H1 (cell line): ENCODE data around the gene GRP. TPM values are rescaled to one million over a fixed set of nuclear protein-coding genes. Genes with fewer than 3 reads are reported as not detected.

Experiments
- CTCF ChIA-PET: fragments of 300-600 bp; sonication (Branson Sonifier 250); formaldehyde crosslinking; loops from one replicate; lab custom pipeline; 2021; ENCODE audit not compliant: partially characterized antibody; lab: Charles Lee
- POLR2A ChIA-PET: fragments of 300-600 bp; sonication (Branson Sonifier 250); formaldehyde crosslinking; loops from one replicate; lab custom pipeline; 2021; ENCODE audit warnings: inconsistent platforms; ENCODE audit not compliant: partially characterized antibody; lab: Charles Lee
- DNase-seq, 2 experiments: peaks; one replicate each; pipeline versions ENCODE4 v3.0.0 to v3.0.0-alpha.2; 2010 to 2022; ENCODE audit warnings: low spot score in 2 of 2, low read depth in 1 of 2, mixed read lengths in 1 of 2
- FAIRE-seq: peaks from 2 replicates; lab custom pipeline; 2011; peaks lifted over from hg19 to GRCh38; lab: Jason Lieb, UNC
- H2AFZ ChIP-seq: 2 replicates; pipeline ENCODE4 v1.8.1; 2012; ENCODE audit warnings: low read length, inconsistent platforms
- H2AK5ac ChIP-seq: 2 replicates; pipeline ENCODE4 v1.6.1; 2013; ENCODE audit warnings: low read depth, low read length
- H2BK120ac ChIP-seq: replicated peaks from 2 replicates; pipeline ENCODE3; 2013; ENCODE audit warnings: low read depth, low read length, inconsistent platforms
- H2BK12ac ChIP-seq: 2 replicates; pipeline ENCODE4 v1.6.1; 2013; ENCODE audit warnings: low read depth, low read length
- H2BK15ac ChIP-seq: 2 replicates; pipeline ENCODE4 v1.6.1; 2013; ENCODE audit warnings: low read length
- H2BK20ac ChIP-seq: 2 replicates; pipeline ENCODE4 v1.6.1; 2013; ENCODE audit warnings: low read length
- H2BK5ac ChIP-seq: 2 replicates; pipeline ENCODE4 v1.6.1; 2013; ENCODE audit warnings: low read depth, low read length
- H3K14ac ChIP-seq: 2 replicates; pipeline ENCODE4 v1.6.1; 2013; ENCODE audit warnings: inconsistent platforms; ENCODE audit not compliant: insufficient read length
- H3K18ac ChIP-seq: 2 replicates; pipeline ENCODE4 v1.6.1; 2013; ENCODE audit warnings: low read length; ENCODE audit errors: extremely low read depth
- H3K23ac ChIP-seq: 2 replicates; pipeline ENCODE4 v1.6.1; 2013; ENCODE audit warnings: inconsistent platforms; ENCODE audit not compliant: insufficient read length
- H3K23me2 ChIP-seq: 2 replicates; pipeline ENCODE4 v1.6.1; 2013; ENCODE audit warnings: low read depth, low read length
- H3K27ac ChIP-seq: 2 replicates; pipeline ENCODE4 v1.6.1; 2011; ENCODE audit warnings: low read depth, low read length, inconsistent platforms
- H3K27me3 ChIP-seq, 4 experiments: replicated peaks in 1 of 4; 1 replicate in 1 of 4; 2 replicates in 3 of 4; pipeline versions ENCODE4 v1.6.1 to v1.8.1; 2011 to 2013; ENCODE audit warnings: low read length in 3 of 4, mild to moderate bottlenecking in 3 of 4, inconsistent platforms in 2 of 4, mixed read lengths in 2 of 4, moderate library complexity in 1 of 4; ENCODE audit not compliant: control insufficient read depth in 3 of 4, insufficient read depth in 3 of 4; ENCODE audit errors: extremely low read depth in 1 of 4
- H3K36me3 ChIP-seq, 4 experiments: 2 replicates each; pipeline versions ENCODE4 v1.6.1 to v1.8.1; 2011 to 2013; ENCODE audit warnings: mild to moderate bottlenecking in 4 of 4, low read length in 3 of 4, moderate library complexity in 2 of 4, control low read depth in 1 of 4, inconsistent platforms in 1 of 4; ENCODE audit not compliant: insufficient read depth in 4 of 4, control insufficient read depth in 2 of 4
- H3K4ac ChIP-seq: replicated peaks from 2 replicates; pipeline ENCODE3; 2013; ENCODE audit warnings: low read length, low read depth, mixed read lengths, inconsistent platforms; ENCODE audit not compliant: insufficient read length
- H3K4me1 ChIP-seq, 4 experiments: replicated peaks in 1 of 4; 1 replicate in 1 of 4; 2 replicates in 3 of 4; pipeline versions ENCODE4 v1.6.1 to v1.8.1; 2011 to 2013; ENCODE audit warnings: low read length in 3 of 4, inconsistent platforms in 2 of 4, mixed read lengths in 1 of 4; ENCODE audit not compliant: insufficient read depth in 4 of 4, control insufficient read depth in 3 of 4
- H3K4me2 ChIP-seq, 2 experiments: 2 replicates each; pipeline versions ENCODE4 v1.6.1 to v1.8.1; 2011 to 2013; ENCODE audit warnings: low read depth in 2 of 2, low read length in 2 of 2, control low read depth in 1 of 2, inconsistent platforms in 1 of 2, mild to moderate bottlenecking in 1 of 2; ENCODE audit not compliant: insufficient read depth in 1 of 2
- H3K4me3 ChIP-seq, 4 experiments: fragments of 200-600, 300-600 bp in 1 of 4; sonication (generic), shearing (Covaris generic), sonication (Bioruptor Twin) in 1 of 4; 2 replicates each; pipeline versions ENCODE4 v1.5.1 to v1.8.1; 2011 to 2016; ENCODE audit warnings: low read length in 4 of 4, low read depth in 3 of 4, control low read depth in 2 of 4, inconsistent platforms in 2 of 4, mild to moderate bottlenecking in 2 of 4, mixed read lengths in 1 of 4, moderate library complexity in 1 of 4; ENCODE audit not compliant: insufficient read depth in 2 of 4; ENCODE audit errors: extremely low read depth in 1 of 4
- H3K56ac ChIP-seq: replicated peaks from 2 replicates; pipeline ENCODE3; 2013; ENCODE audit warnings: low read depth, mild to moderate bottlenecking, mixed read lengths, low read length, inconsistent platforms; ENCODE audit not compliant: insufficient read length
- H3K79me1 ChIP-seq: 2 replicates; pipeline ENCODE4 v1.6.1; 2013; ENCODE audit warnings: low read depth, low read length, control low read depth
- H3K79me2 ChIP-seq, 2 experiments: 2 replicates each; pipeline versions ENCODE4 v1.6.1 to v1.8.1; 2012 to 2013; ENCODE audit warnings: low read length in 2 of 2, mild to moderate bottlenecking in 2 of 2, inconsistent platforms in 1 of 2; ENCODE audit not compliant: insufficient read depth in 2 of 2, control insufficient read depth in 1 of 2
- H3K9ac ChIP-seq, 4 experiments: replicated peaks in 1 of 4; 1 replicate in 1 of 4; 2 replicates in 3 of 4; pipeline versions ENCODE4 v1.6.1 to v1.8.1; 2011 to 2013; ENCODE audit warnings: low read depth in 3 of 4, low read length in 3 of 4, control low read depth in 2 of 4, mild to moderate bottlenecking in 2 of 4, moderate library complexity in 2 of 4, inconsistent platforms in 1 of 4; ENCODE audit errors: extremely low read depth in 1 of 4
- H3K9me3 ChIP-seq, 2 experiments: 2 replicates each; pipeline versions ENCODE4 v1.6.1 to v1.8.1; 2012 to 2013; ENCODE audit warnings: mild to moderate bottlenecking in 2 of 2, moderate library complexity in 2 of 2, control low read depth in 1 of 2, inconsistent platforms in 1 of 2, low read depth in 1 of 2, low read length in 1 of 2, mixed read lengths in 1 of 2; ENCODE audit not compliant: insufficient read depth in 2 of 2
- H4K20me1 ChIP-seq, 2 experiments: replicated peaks in 1 of 2; 2 replicates each; pipeline versions ENCODE3 to v1.8.1; 2011 to 2013; ENCODE audit warnings: inconsistent platforms in 2 of 2, low read length in 2 of 2, mild to moderate bottlenecking in 1 of 2; ENCODE audit not compliant: insufficient read depth in 2 of 2, control insufficient read depth in 1 of 2
- H4K5ac ChIP-seq: 2 replicates; pipeline ENCODE4 v1.6.1; 2013; ENCODE audit warnings: low read length, low read depth, mixed read lengths, inconsistent platforms; ENCODE audit not compliant: insufficient read length
- H4K8ac ChIP-seq: 2 replicates; pipeline ENCODE4 v1.8.0; 2013; ENCODE audit warnings: mild to moderate bottlenecking, moderate library complexity, low read length, inconsistent platforms; ENCODE audit not compliant: insufficient read depth; ENCODE audit errors: extremely low read depth
- H4K91ac ChIP-seq: replicated peaks from 2 replicates; pipeline ENCODE3; 2013; ENCODE audit warnings: low read length, mixed read lengths, inconsistent platforms; ENCODE audit not compliant: insufficient read length
- GTF2F1 ChIP-seq: IDR thresholded peaks from 2 replicates; pipeline ENCODE4 v1.6.1; 2012; ENCODE audit warnings: low read depth, low read length, improper control_type of control experiment, borderline replicate concordance
- WGBS, 2 experiments: shearing (Covaris generic) in 1 of 2; methylation state at CpG; one replicate each; pipeline versions ENCODE4 v1.1.6 to v1.1.7; 2013 to 2015; ENCODE audit warnings: low lambda C conversion rate in 2 of 2, mixed read lengths in 2 of 2, inconsistent platforms in 1 of 2, low coverage in 1 of 2, missing lambda C conversion rate in 1 of 2; ENCODE audit not compliant: insufficient replicate concordance in 2 of 2, insufficient coverage in 1 of 2, insufficient read length in 1 of 2; ENCODE audit errors: extremely low coverage in 1 of 2, missing lambda C conversion rate in 1 of 2; 5-methylcytosine and 5-hydroxymethylcytosine counted together
- polyA plus RNA-seq, 7 experiments: library from polyadenylated mRNA; depleted of rRNA in 3 of 7; stranded (reverse) in 5 of 7; unstranded in 2 of 7; fragments of >200 nt in 5 of 7; fragments of 200-250 nt in 2 of 7; gene quantifications; 1 replicate in 5 of 7; 2 replicates in 1 of 7; 4 replicates in 1 of 7; pipeline versions ENCODE4 v1.2.1 to v1.2.3, GENCODE V29; 2011 to 2013; ENCODE audit warnings: missing spikeins in 2 of 7, mixed read lengths in 2 of 7
- total RNA-seq: library from RNA; stranded (reverse); fragmentation: NEBNext Ultra II Directional; extraction: Animal tissue kit (Norgen Biotek cat#: 25700); gene quantifications from 2 replicates; pipeline ENCODE4 v1.2.1, GENCODE V29; 2021

The GRP gene
- total and polyA plus RNA-seq, 2 of the 8 experiments (the other 6 are each of a cell fraction or from before 2014, with no cell fraction given) = not detected

DNA sequence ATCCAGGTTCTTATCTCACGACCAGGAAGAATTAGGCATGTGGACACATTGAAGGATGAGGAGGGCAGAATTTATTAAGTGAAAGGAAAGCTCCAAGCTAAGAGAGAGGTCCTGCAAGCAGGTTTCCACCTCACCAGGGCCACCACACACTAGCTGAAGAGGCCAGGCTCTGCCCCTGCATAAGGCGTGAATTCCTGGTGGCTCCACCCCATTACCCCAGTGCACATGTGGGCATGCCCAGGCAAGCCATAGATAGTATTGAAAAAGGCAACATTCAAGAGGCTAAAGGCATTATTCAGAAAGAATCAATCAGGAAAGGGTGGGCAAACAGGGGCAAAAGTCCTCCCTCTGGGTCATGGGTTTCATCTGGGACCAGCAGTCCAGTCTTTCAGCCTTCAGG lies 30.9 kb upstream of the GRP start:
- Histone ChIP-seq H4K91ac (no peak overlapping the region), H3K9me3 (peaks cover 0 to 3% of the 10 kb centered on the region in 2 experiments; a peak in 1 of 4 replicates), H2AK5ac (no peak overlapping the region), H3K4me3 (no peak overlapping the region), H4K5ac (no peak overlapping the region), H2BK20ac (no peak overlapping the region), H3K23ac (no peak overlapping the region), H4K20me1 (no peaks in the 10 kb centered on the region), H3K4me2 (no peak overlapping the region), H4K8ac (no peak overlapping the region), H2BK15ac (no peak overlapping the region), H2BK5ac (peak overlapping the region; percentile 46; the same call in 1 of the 2 replicates), H3K18ac (no peak overlapping the region), H3K9ac (no peak overlapping the region), H3K27me3 (no peaks in the 10 kb centered on the region), H3K79me1 (no peaks in the 10 kb centered on the region), H3K4me1 (no peaks in the 10 kb centered on the region), H3K4ac (no peak overlapping the region), H2BK120ac (no peak overlapping the region), H2AFZ (peak overlapping the region; percentile 70; the same call in 1 of the 2 replicates), H3K79me2 (no peaks in the 10 kb centered on the region), H3K23me2 (no peaks in the 10 kb centered on the region), H3K56ac (no peak overlapping the region), H3K27ac (no peak overlapping the region), H3K36me3 (no peaks in the 10 kb centered on the region), H3K14ac (no peak overlapping the region), H2BK12ac (no peak overlapping the region)
- ChIA-PET POLR2A (interaction anchor here (0.6 kb wide), 1 partner anchor 79 kb away, joined by 4 read pairs; no protein-coding TSS in a partner anchor), CTCF (interaction anchor here (1.3 kb wide), 1 partner anchor 9 kb away, joined by 3 read pairs; no protein-coding TSS in a partner anchor)
- FAIRE-seq (no peak), DNase-seq (no peak)
- TF ChIP-seq GTF2F1 = no peak
- WGBS, 2 experiments = 88% methylated on average over 2 of the region's 2 CpGs; no CpG with 5 or more reads in 1 of the 2 experiments
